HepG2 (cell line): Measurements from ENCODE around the gene FKBP5. TPM values are rescaled to one million over a fixed set of nuclear protein-coding genes. Genes with fewer than 3 reads are reported as not detected.
A peak's percentile ranks its signal among the peaks of the same experiment; 100 is the strongest.

Experiments
- AHR ChIP-seq: IDR thresholded peaks from 2 replicates; pipeline ENCODE4 v1.6.1; 2018; ENCODE audit warnings: missing genetic modification reagents, missing compliant biosample characterization
- ATF7 ChIP-seq, 2 experiments: fragments of 450-650 bp in 1 of 2; sonication (generic) in 1 of 2; formaldehyde crosslinking in 1 of 2; IDR thresholded peaks; 2 replicates each; pipeline versions ENCODE4 v1.4.0 to v1.6.1; 2016 to 2020; ENCODE audit warnings: antibody characterized with exemption in 1 of 2, mild to moderate bottlenecking in 1 of 2, missing genetic modification reagents in 1 of 2
- EEA1 ChIP-seq: sonication (generic); formaldehyde crosslinking; IDR thresholded peaks from 2 replicates; pipeline ENCODE4 v1.5.1; 2020; ENCODE audit warnings: mild to moderate bottlenecking, missing genetic modification reagents, borderline replicate concordance
- ETV5 ChIP-seq: IDR thresholded peaks from 2 replicates; pipeline ENCODE4 v1.6.1; 2018; ENCODE audit warnings: missing biosample characterization, missing genetic modification reagents, inconsistent platforms, borderline replicate concordance
- HNF4A ChIP-seq: sonication (generic); formaldehyde crosslinking; IDR thresholded peaks from 2 replicates; pipeline ENCODE4 v1.4.0; 2020; ENCODE audit warnings: missing genetic modification reagents
- HOXA3 ChIP-seq: sonication (generic); formaldehyde crosslinking; IDR thresholded peaks from 2 replicates; pipeline ENCODE4 v1.5.0; 2020; ENCODE audit warnings: missing genetic modification reagents
- MYNN ChIP-seq: sonication (generic); formaldehyde crosslinking; IDR thresholded peaks from 2 replicates; pipeline ENCODE4 v1.4.0; 2020; ENCODE audit warnings: mild to moderate bottlenecking, low read depth, missing genetic modification reagents
- PHF20 ChIP-seq: sonication (generic); formaldehyde crosslinking; IDR thresholded peaks from 2 replicates; pipeline ENCODE4 v1.5.0; 2020; ENCODE audit warnings: mild to moderate bottlenecking, missing genetic modification reagents
- STAG1 ChIP-seq: sonication (generic); formaldehyde crosslinking; IDR thresholded peaks from 2 replicates; pipeline ENCODE4 v1.4.0; 2020; ENCODE audit warnings: missing genetic modification reagents
- TBP ChIP-seq: sonication (generic); formaldehyde crosslinking; IDR thresholded peaks from 2 replicates; pipeline ENCODE4 v1.5.0; 2020; ENCODE audit warnings: missing genetic modification reagents
- ZNF563 ChIP-seq: sonication (generic); formaldehyde crosslinking; IDR thresholded peaks from 2 replicates; pipeline ENCODE4 v1.8.0; 2022; ENCODE audit warnings: mild to moderate bottlenecking, moderate library complexity, missing genetic modification reagents
- ZNF615 ChIP-seq: sonication (generic); formaldehyde crosslinking; IDR thresholded peaks from 2 replicates; pipeline ENCODE4 v1.5.0; 2020; ENCODE audit warnings: mild to moderate bottlenecking, missing genetic modification reagents, borderline replicate concordance
- ZNF776 ChIP-seq: sonication (generic); formaldehyde crosslinking; IDR thresholded peaks from 2 replicates; pipeline ENCODE4 v1.4.0; 2020; ENCODE audit warnings: mild to moderate bottlenecking, missing genetic modification reagents
- ZNF816 ChIP-seq: sonication (generic); formaldehyde crosslinking; IDR thresholded peaks from 2 replicates; pipeline ENCODE4 v1.8.0; 2022; ENCODE audit warnings: missing genetic modification reagents, mild to moderate bottlenecking, borderline replicate concordance
- ZNF878 ChIP-seq: sonication (generic); formaldehyde crosslinking; IDR thresholded peaks from 2 replicates; pipeline ENCODE4 v1.8.1; 2023; ENCODE audit warnings: mild to moderate bottlenecking, missing genetic modification reagents, moderate library complexity
- polyA plus RNA-seq, 8 experiments: library from polyadenylated mRNA; depleted of rRNA in 3 of 8; stranded (reverse) in 7 of 8; unstranded in 1 of 8; fragments of >200 nt; fragmentation: Illumina TruSeq in 4 of 8; extraction: Trizol in 4 of 8; gene quantifications; 2 replicates each; pipeline versions ENCODE4 v1.2.1 to v1.2.3, GENCODE V29; 2011 to 2016; ENCODE audit warnings: low read depth in 4 of 8, missing spikeins in 1 of 8, mixed read lengths in 1 of 8; ENCODE audit not compliant: insufficient read depth in 1 of 8
- total RNA-seq, 5 experiments: library from RNA; depleted of rRNA; stranded (reverse); fragments of >200 nt; fragmentation: Illumina TruSeq; extraction: Trizol; gene quantifications; 2 replicates each; pipeline ENCODE4 v1.2.3, GENCODE V29; 2016; ENCODE audit warnings: low read depth in 1 of 5
- TF ChIP-seq, protein P1 (sequence below): sonication (generic); formaldehyde crosslinking; IDR thresholded peaks from 2 replicates; pipeline ENCODE4 v1.4.0; 2020; ENCODE audit warnings: mild to moderate bottlenecking, missing genetic modification reagents, borderline replicate concordance
- TF ChIP-seq, protein P2 (sequence below): sonication (generic); formaldehyde crosslinking; IDR thresholded peaks from 2 replicates; pipeline ENCODE4 v1.8.1; 2023; ENCODE audit warnings: mild to moderate bottlenecking, missing genetic modification reagents, borderline replicate concordance
- TF ChIP-seq, protein P3 (sequence below): sonication (generic); formaldehyde crosslinking; IDR thresholded peaks from 2 replicates; pipeline ENCODE4 v1.4.0; 2020; ENCODE audit warnings: mild to moderate bottlenecking, missing genetic modification reagents

The FKBP5 gene
- total and polyA plus RNA-seq, 2 of the 13 experiments (the other 11 are each of a cell fraction or from before 2014, with no cell fraction given) = 8.0 to 17.4 TPM

DNA sequence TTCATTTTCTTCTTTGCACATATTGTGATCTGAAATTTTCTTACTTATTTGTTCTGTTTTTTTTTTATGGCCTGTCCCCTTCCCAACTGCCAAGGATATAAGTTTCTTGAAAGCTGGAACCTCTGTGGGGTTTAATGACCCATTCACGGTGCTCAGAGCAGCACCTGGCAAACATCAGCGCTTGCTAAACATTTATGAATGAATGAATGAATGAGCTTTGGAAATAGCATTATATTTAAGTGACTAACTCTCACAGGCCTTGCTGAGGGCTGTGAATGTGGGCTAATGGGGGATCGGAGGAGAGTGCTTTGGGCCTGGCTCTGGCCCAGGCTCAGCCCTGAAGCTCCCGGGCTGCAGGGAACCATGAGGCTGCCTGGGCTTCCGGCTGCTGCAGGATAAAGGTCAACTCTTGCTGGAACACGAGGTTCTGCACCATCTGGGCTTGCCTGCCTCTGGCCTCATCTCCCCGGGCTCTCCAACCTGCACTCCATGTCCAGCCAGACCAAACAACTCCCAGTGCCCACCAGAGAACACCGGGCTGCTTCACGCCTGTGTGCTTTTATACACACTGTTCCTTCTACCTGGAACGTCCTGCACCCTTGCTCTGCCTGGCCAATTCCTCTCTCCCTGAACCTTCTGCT, 33.5 kb upstream of the FKBP5 start (continued):
- TF ChIP-seq HOXA3 (CRISPR knock-in tag) (peak; percentile 65; the same call in 1 of the 2 replicates), ETV5 (CRISPR knock-in tag) (peak; percentile 75), ATF7 (IDR thresholded peaks at IDR 0.05) (no peak), ATF7 (CRISPR knock-in tag; IDR thresholded peaks at IDR 0.05) (no peak), ZNF563 (CRISPR knock-in tag) (no peak), AHR (CRISPR knock-in tag) (no peak), HNF4A (CRISPR knock-in tag) (peak; percentile 68), ZNF776 (CRISPR knock-in tag) (0 out of 2 replicates have a peak, but pooled peaks have one; percentile 13), TBP (CRISPR knock-in tag) (no peak), PHF20 (CRISPR knock-in tag) (no peak), ZNF878 (CRISPR knock-in tag) (0 out of 2 replicates have a peak, but pooled peaks have one; percentile 33), EEA1 (CRISPR knock-in tag) (no peak), ZNF816 (CRISPR knock-in tag) (no peak), ZNF615 (CRISPR knock-in tag) (no peak), MYNN (CRISPR knock-in tag) (no peak), STAG1 (CRISPR knock-in tag) (no peak)
- TF ChIP-seq, protein P1, sequence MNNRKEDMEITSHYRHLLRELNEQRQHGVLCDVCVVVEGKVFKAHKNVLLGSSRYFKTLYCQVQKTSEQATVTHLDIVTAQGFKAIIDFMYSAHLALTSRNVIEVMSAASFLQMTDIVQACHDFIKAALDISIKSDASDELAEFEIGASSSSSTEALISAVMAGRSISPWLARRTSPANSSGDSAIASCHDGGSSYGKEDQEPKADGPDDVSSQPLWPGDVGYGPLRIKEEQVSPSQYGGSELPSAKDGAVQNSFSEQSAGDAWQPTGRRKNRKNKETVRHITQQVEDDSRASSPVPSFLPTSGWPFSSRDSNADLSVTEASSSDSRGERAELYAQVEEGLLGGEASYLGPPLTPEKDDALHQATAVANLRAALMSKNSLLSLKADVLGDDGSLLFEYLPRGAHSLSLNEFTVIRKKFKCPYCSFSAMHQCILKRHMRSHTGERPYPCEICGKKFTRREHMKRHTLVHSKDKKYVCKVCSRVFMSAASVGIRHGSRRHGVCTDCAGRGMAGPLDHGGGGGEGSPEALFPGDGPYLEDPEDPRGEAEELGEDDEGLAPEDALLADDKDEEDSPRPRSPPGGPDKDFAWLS (CRISPR knock-in tag) = no peak
- TF ChIP-seq, protein P2, sequence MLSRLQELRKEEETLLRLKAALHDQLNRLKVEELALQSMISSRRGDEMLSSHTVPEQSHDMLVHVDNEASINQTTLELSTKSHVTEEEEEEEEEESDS (CRISPR knock-in tag) = no peak
- TF ChIP-seq, protein P3, sequence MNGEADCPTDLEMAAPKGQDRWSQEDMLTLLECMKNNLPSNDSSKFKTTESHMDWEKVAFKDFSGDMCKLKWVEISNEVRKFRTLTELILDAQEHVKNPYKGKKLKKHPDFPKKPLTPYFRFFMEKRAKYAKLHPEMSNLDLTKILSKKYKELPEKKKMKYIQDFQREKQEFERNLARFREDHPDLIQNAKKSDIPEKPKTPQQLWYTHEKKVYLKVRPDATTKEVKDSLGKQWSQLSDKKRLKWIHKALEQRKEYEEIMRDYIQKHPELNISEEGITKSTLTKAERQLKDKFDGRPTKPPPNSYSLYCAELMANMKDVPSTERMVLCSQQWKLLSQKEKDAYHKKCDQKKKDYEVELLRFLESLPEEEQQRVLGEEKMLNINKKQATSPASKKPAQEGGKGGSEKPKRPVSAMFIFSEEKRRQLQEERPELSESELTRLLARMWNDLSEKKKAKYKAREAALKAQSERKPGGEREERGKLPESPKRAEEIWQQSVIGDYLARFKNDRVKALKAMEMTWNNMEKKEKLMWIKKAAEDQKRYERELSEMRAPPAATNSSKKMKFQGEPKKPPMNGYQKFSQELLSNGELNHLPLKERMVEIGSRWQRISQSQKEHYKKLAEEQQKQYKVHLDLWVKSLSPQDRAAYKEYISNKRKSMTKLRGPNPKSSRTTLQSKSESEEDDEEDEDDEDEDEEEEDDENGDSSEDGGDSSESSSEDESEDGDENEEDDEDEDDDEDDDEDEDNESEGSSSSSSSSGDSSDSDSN (CRISPR knock-in tag) = 0 out of 2 replicates have a peak, but pooled peaks have one; percentile 21
